Measurements from ENCODE around the gene PRKG1.

PRKG1 gene

GRCh38 chr10:51689536-51689935, 615.2 kb downstream of the PRKG1 start:
- in situ Hi-C loops (cut with MboI; ENCODE audit: low pct_unique_long_range_greater_than_20kb, low sequenced_read_pairs, unreplicated experiment): no loop called here
- no peak for TF ChIP-seq CTCF (IDR thresholded peaks at IDR 0.05; ENCODE audit: extremely low read depth, insufficient read depth, missing control alignments)
- DNase-seq (ENCODE audit: low spot score): no peak

- no peak for DNase-seq (ENCODE audit: low spot score)
- in situ Hi-C loops (cut with MboI; ENCODE audit: low pct_unique_long_range_greater_than_20kb, low sequenced_read_pairs, unreplicated experiment): no loop called here
- TF ChIP-seq CTCF (IDR thresholded peaks at IDR 0.05; ENCODE audit: extremely low read depth, insufficient read depth, missing control alignments): no peak
Observed at GRCh38 chr10:51691135-51691534, 616.8 kb downstream of the PRKG1 start.

GRCh38 chr10:51694086-51694768, 619.9 kb downstream of the PRKG1 start:
- no peak for TF ChIP-seq CTCF (IDR thresholded peaks at IDR 0.05; ENCODE audit: extremely low read depth, insufficient read depth, missing control alignments)
- in situ Hi-C loops (cut with MboI; ENCODE audit: low pct_unique_long_range_greater_than_20kb, low sequenced_read_pairs, unreplicated experiment): no loop called here
- DNase-seq (ENCODE audit: low spot score): no peak

GRCh38 chr10:51696251-51696650, 622.0 kb downstream of the PRKG1 start:
- no peak for DNase-seq (ENCODE audit: low spot score)
- in situ Hi-C loops (cut with MboI; ENCODE audit: low pct_unique_long_range_greater_than_20kb, low sequenced_read_pairs, unreplicated experiment): no loop called here
- no peak for TF ChIP-seq CTCF (IDR thresholded peaks at IDR 0.05; ENCODE audit: extremely low read depth, insufficient read depth, missing control alignments)

- TF ChIP-seq CTCF (IDR thresholded peaks at IDR 0.05; ENCODE audit: extremely low read depth, insufficient read depth, missing control alignments): no peak
- DNase-seq (ENCODE audit: low spot score): no peak
- in situ Hi-C loops (cut with MboI; ENCODE audit: low pct_unique_long_range_greater_than_20kb, low sequenced_read_pairs, unreplicated experiment): no loop called here
Observed at GRCh38 chr10:51698473-51699063, 624.3 kb downstream of the PRKG1 start.

GRCh38 chr10:51699145-51699474, 624.8 kb downstream of the PRKG1 start:
- no peak for DNase-seq (ENCODE audit: low spot score)
- no peak for TF ChIP-seq CTCF (IDR thresholded peaks at IDR 0.05; ENCODE audit: extremely low read depth, insufficient read depth, missing control alignments)
- in situ Hi-C loops (cut with MboI; ENCODE audit: low pct_unique_long_range_greater_than_20kb, low sequenced_read_pairs, unreplicated experiment): no loop called here
